GM18526 (cell line): ENCODE data around the gene ZBTB3.

Source experiments
- POLR2A ChIP-seq: IDR thresholded peaks from 3 replicates; pipeline ENCODE4 v1.6.1; 2011; ENCODE audit not compliant: insufficient read length; ENCODE audit errors: extremely low read depth

ZBTB3 gene

DNA sequence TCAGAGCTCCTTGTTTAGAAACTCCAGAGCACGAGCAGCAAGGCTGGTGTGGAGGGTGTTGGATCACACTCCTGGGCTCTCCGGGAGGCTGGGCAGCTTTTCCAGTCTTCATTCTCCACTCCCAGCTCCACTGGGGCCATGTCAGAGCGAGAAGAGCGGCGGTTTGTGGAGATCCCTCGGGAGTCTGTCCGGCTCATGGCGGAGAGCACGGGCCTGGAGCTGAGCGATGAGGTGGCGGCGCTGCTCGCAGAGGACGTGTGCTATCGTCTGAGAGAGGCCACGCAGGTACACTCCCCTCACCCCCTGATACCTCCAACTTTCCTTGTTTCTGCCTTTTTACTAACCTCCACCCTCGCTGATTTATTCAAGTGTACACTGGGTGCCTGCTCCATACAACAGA lies 21.7 kb upstream of the ZBTB3 start:
- no peak for TF ChIP-seq POLR2A

DNA sequence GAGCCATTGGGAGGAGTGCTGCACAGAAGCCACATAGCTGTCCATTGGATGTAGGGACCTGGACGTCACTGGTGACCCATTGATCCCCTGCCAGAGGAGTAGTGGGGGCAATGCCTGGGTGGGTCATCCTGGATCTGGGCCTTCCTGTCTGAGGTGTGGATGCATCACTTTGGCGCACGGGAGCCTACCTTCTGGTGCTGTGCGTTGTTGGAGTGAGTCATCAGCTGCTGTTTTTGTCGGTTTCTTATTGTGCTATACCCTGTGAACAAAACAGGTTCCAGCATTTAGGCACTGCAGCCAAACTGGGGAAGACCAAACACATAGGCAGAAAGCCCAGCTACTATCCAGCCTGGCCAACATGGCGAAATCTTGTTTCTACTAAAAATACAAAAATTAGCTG lies 20.4 kb upstream of the ZBTB3 start:
- no peak for TF ChIP-seq POLR2A

DNA sequence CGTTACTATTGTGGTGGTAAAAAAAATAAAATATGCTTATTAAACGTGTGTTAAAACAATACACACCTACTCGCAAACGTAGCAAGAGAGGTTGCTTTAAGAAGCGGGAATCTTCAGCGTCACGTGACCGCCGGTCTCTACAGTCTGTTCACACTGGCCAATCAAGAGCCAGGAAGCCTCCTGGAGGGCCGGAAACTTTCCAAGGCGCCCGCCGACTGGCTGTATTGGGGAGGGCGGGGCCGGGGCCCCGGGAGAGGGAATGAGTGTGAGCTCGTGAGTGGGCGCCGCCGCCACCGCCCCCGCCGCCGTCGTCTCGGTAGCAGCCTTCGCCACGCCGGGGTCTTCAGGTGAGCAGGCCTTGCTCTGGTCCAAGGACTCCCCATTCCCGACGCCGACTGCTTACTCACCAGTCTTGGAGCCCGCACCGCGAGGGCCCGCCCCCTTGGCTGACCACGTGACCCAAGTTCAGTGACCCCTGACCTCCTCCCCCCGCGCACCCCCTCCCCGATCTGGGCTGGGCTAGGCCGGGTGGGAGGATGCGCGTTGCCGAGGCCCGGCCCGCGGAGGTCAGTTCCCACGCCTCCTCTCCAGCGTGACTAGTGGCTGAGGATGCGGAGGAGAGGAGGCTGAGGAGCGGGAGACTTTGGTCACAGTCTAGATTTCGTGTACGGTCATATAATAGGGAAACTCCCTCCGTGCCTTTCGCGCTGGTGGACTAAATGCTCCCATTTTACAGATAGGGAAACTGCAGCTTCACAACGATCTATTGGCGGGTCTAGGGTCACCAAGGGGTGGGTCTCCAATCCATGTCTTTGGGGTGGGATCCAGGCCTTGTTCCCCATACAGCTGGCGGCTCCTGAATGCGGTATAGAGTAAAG lies 17.4 kb upstream of the ZBTB3 start, which contains the start of gene TAF6L:
TAF6L (plus strand) TSS at position 253 of the 878 bp plus-strand sequence. CDS start 4,388 bp downstream, outside the sequence.
- TF ChIP-seq POLR2A, result peak; percentile 57

DNA sequence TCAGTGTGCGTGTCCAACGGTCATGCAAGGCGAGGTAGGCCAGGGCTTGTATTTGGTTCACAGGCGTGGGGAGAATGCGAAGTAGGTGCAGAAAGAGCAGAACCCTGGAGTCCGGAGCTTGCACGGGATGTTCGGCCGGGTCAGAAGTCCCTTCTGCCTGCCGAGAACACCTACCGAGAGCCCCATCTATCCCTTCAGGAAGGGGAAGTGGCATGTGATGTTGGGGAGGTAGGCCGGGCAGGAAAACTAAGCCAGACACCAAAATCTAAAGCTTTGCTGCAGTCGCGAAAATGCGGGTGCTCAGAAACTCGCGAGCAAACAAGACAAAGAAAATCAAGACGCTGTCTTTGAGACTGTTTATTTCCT lies 16.8 kb upstream of the ZBTB3 start:
- TF ChIP-seq POLR2A, result no peak

- TF ChIP-seq POLR2A, result no peak
These were observed 4.2 kb upstream of the ZBTB3 start for GRCh38 chr11:62757846-62758788.

DNA sequence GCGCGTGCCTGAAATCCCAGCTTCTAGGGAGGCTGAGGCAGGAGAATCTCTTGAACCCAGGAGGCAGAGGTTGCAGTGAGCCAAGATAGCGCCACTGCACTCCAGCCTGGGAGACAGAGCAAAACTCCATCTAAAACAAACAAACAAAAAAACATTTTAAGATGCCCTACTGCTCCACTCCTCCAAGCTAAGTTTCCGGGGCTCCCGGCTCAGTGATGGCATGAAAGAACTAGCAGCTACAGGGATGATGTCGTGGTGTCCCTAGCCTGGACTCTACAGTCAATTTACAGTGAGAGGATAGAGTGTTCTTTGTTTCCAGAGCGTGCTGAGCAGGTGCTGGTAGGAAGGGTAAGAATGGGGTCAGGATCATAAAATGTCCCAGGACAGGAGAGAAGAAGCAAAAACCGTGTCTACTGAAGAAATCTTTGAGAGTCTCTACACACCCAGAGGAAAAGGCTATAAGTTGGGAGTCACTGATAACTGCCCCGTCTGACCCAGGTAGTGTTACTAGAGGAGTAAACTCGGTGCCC lies 1.2 kb upstream of the ZBTB3 start:
- TF ChIP-seq POLR2A, result no peak

DNA sequence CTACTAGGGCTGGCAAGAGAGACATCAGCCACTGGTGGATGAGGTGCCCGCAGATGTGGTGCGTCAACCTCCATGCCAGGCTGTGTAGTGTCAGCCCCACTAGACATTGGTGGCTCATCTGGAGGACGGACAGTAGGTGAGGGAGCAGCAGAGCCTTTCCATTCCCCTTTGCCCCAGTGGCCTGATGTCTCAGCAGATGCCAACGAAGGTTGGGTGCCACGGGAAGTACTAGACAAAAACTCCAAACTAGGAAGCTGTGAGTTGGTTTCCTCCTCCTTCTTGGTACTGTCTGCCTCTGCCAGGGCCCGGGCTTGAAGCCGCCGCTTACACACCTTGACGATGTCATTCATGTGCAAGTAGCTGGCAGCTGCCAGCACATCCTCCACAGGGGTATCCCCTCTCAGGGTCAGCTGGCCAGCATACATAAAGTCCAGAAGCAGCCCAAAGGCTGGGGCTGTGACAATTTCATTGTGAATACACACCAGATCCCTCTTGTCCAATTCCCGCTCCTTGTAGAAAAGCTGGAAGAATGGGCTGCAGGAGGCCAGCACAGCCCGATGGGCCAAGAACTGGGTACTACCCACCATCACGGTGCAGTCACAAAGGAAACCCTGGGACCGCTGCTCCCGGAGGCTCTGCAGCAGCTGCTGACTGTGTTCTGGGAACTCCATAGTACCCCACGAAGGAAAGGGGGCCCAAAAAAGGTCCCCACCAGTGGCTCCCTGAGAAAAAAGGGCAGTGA lies 795 bp downstream of the ZBTB3 start:
- TF ChIP-seq POLR2A, result no peak

- TF ChIP-seq POLR2A, result no peak
These were observed 1.7 kb downstream of the ZBTB3 start for GRCh38 chr11:62752177-62752785.

GRCh38 chr11:62747475-62748160 lies 6.3 kb downstream of the ZBTB3 start:
- TF ChIP-seq POLR2A, result no peak

- no peak for TF ChIP-seq POLR2A
These were observed 16.8 kb downstream of the ZBTB3 start for GRCh38 chr11:62737196-62737595.

DNA sequence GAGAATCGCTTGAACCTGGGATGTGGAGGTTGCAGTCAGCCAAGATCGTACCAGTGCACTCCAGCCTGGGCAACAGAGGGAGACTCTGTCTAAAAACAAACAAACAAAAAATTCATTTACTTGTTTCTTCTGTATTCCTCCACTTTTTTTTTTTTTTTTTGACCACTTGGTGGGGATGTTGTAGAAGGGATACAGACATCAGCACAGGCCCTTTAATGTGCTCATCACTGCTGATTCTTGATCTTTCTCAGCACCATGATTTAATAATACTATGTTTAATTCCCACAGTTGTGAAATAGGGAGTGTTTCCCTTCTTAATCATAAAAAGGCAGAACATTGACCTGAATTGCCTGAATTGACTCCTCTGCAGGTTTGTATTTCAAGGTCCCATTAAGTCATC lies 21.1 kb downstream of the ZBTB3 start:
- no peak for TF ChIP-seq POLR2A

GRCh38 chr11:62728171-62728988 lies 25.6 kb downstream of the ZBTB3 start, which contains the start of gene TTC9C:
TSS of gene TTC9C (plus strand) at chr11:62728486. CDS start at chr11:62728849, 363 bp downstream.
- TF ChIP-seq POLR2A, result peak; percentile 56

GRCh38 chr11:62727872-62728170 lies 26.1 kb downstream of the ZBTB3 start:
- no peak for TF ChIP-seq POLR2A
